HCT116 (cell line): ENCODE measurements around the gene RBM28. TPM values are rescaled to one million over a fixed set of nuclear protein-coding genes. Genes with fewer than 3 reads are reported as not detected.

ENCODE experiments used
- ATAC-seq: fragments of 200-7000 bp; cut with Tn5 transposase; 2 replicates; pipeline ENCODE4 v1.9.1; 2020; ENCODE audit warnings: mild to moderate bottlenecking, moderate library complexity
- BruUV-seq: library from RNA; stranded (reverse); fragments of 400-500 nt; replicated peaks from 2 replicates; lab custom pipeline; 2021; lab: Mats Ljungman, UMichigan
- CTCF ChIA-PET: fragments of 300-600 bp; sonication (Branson Sonifier 250); formaldehyde crosslinking; loops from one replicate; lab custom pipeline; 2021; ENCODE audit warnings: antibody characterized with exemption; lab: Charles Lee
- POLR2A ChIA-PET: fragments of 300-600, 350-600 bp; sonication (Branson Sonifier 250); formaldehyde crosslinking; loops from one replicate; lab custom pipeline; 2021; ENCODE audit warnings: antibody characterized with exemption; lab: Charles Lee
- RAD21 ChIA-PET, 2 experiments: fragments of 300-600 bp; sonication (Branson Sonifier 250); formaldehyde crosslinking; loops; one replicate each; lab custom pipeline; 2023; ENCODE audit warnings: low total read pairs in 2 of 2; ENCODE audit not compliant: uncharacterized antibody in 2 of 2, unreplicated experiment in 2 of 2, low non-redundant PET in 1 of 2; lab: Charles Lee
- DNase-seq: peaks from one replicate; pipeline ENCODE4 v3.0.0-alpha.2; 2010; ENCODE audit warnings: low read depth, low spot score
- H2AFZ ChIP-seq: fragments of 200-600 bp; shearing (Covaris generic), sonication (generic); 2 replicates; pipeline ENCODE4 v1.6.1; 2017; ENCODE audit warnings: low read depth, mixed run types, mixed read lengths, antibody characterized with exemption, low read length; ENCODE audit not compliant: poor library complexity, severe bottlenecking
- H3K27ac ChIP-seq: 2 replicates; pipeline ENCODE4 v1.5.1; 2012; ENCODE audit warnings: low read depth, low read length
- H3K27me3 ChIP-seq: fragments of 200-600 bp; sonication (generic); 2 replicates; pipeline ENCODE4 v1.6.1; 2016; ENCODE audit warnings: mixed run types, low read length, mixed read lengths; ENCODE audit not compliant: insufficient read depth
- H3K36me3 ChIP-seq, 2 experiments: fragments of 200-500 bp in 1 of 2; fragments of 200-600 bp in 1 of 2; sonication (Bioruptor generic) in 1 of 2; sonication (generic) in 1 of 2; 2 replicates each; pipeline versions ENCODE4 v1.5.1 to v1.6.1; 2014 to 2016; ENCODE audit warnings: low read length in 2 of 2, inconsistent platforms in 1 of 2, mixed read lengths in 1 of 2, mixed run types in 1 of 2; ENCODE audit not compliant: insufficient read depth in 2 of 2, control insufficient read depth in 1 of 2
- H3K4me1 ChIP-seq, 2 experiments: fragments of 200-600 bp in 1 of 2; sonication (generic) in 1 of 2; 2 replicates each; pipeline versions ENCODE4 v1.5.1 to v1.6.1; 2012 to 2017; ENCODE audit warnings: low read length in 2 of 2, inconsistent platforms in 1 of 2, mild to moderate bottlenecking in 1 of 2, mixed read lengths in 1 of 2, mixed run types in 1 of 2, moderate library complexity in 1 of 2; ENCODE audit not compliant: insufficient read depth in 2 of 2, control insufficient read depth in 1 of 2
- H3K4me2 ChIP-seq: fragments of 200-600 bp; sonication (generic); 2 replicates; pipeline ENCODE4 v1.6.1; 2017; ENCODE audit warnings: mixed run types, low read length, mixed read lengths
- H3K4me3 ChIP-seq, 2 experiments: fragments of 200-600 bp in 1 of 2; sonication (generic) in 1 of 2; replicated peaks in 1 of 2; 2 replicates each; pipeline ENCODE4 v1.5.1; 2011 to 2016; ENCODE audit warnings: low read length in 2 of 2, control low read depth in 1 of 2, low read depth in 1 of 2, mild to moderate bottlenecking in 1 of 2, mixed read lengths in 1 of 2, mixed run types in 1 of 2
- H3K79me2 ChIP-seq: fragments of 200-600 bp; sonication (generic); 2 replicates; pipeline ENCODE4 v1.6.1; 2017; ENCODE audit warnings: mild to moderate bottlenecking, mixed run types, low read length, moderate library complexity, mixed read lengths; ENCODE audit not compliant: insufficient read depth
- H3K9ac ChIP-seq: fragments of 200-600 bp; sonication (generic); 2 replicates; pipeline ENCODE4 v1.6.1; 2016; ENCODE audit warnings: low read length, mixed read lengths
- H3K9me2 ChIP-seq: fragments of 200-600 bp; sonication (generic), shearing (Covaris generic); 2 replicates; pipeline ENCODE4 v1.6.1; 2017; ENCODE audit warnings: mixed run types, mild to moderate bottlenecking, moderate library complexity; ENCODE audit not compliant: insufficient read depth
- H3K9me3 ChIP-seq, 2 experiments: fragments of 200-500 bp in 1 of 2; fragments of 200-600 bp in 1 of 2; sonication (Bioruptor generic) in 1 of 2; sonication (generic) in 1 of 2; 2 replicates each; pipeline ENCODE4 v1.6.1; 2014 to 2017; ENCODE audit warnings: low read length in 2 of 2, mixed read lengths in 2 of 2, inconsistent platforms in 1 of 2, low read depth in 1 of 2, mild to moderate bottlenecking in 1 of 2, mixed run types in 1 of 2, moderate library complexity in 1 of 2; ENCODE audit not compliant: control insufficient read depth in 1 of 2, insufficient read depth in 1 of 2
- H4K20me1 ChIP-seq: fragments of 200-600 bp; sonication (generic), shearing (Covaris generic); 2 replicates; pipeline ENCODE4 v1.6.1; 2017; ENCODE audit warnings: mixed run types, mild to moderate bottlenecking, moderate library complexity; ENCODE audit not compliant: insufficient read depth
- ATF3 ChIP-seq: IDR thresholded peaks from 2 replicates; pipeline ENCODE4 v1.6.1; 2012
- CBX3 ChIP-seq: IDR thresholded peaks from 2 replicates; pipeline ENCODE4 v1.6.1; 2012; ENCODE audit warnings: low read depth
- CEBPB ChIP-seq: IDR thresholded peaks from 2 replicates; pipeline ENCODE4 v1.6.1; 2012; ENCODE audit warnings: low read depth
- CTCF ChIP-seq, 3 experiments: fragments of 200-600 bp in 1 of 3; sonication (generic) in 1 of 3; IDR thresholded peaks in 2 of 3; conservative IDR thresholded peaks in 1 of 3; 2 replicates each; pipeline ENCODE4 v1.5.1; 2012 to 2017; ENCODE audit warnings: low read depth in 2 of 3, low read length in 2 of 3, antibody characterized with exemption in 1 of 3, borderline replicate concordance in 1 of 3, control low read depth in 1 of 3, mild to moderate bottlenecking in 1 of 3, mixed read lengths in 1 of 3, mixed run types in 1 of 3, moderate library complexity in 1 of 3; ENCODE audit not compliant: insufficient read depth in 1 of 3
- ELF1 ChIP-seq: IDR thresholded peaks from 2 replicates; pipeline ENCODE4 v1.6.1; 2012; ENCODE audit warnings: low read depth, borderline replicate concordance
- EZH2 ChIP-seq: fragments of 200-600 bp; sonication (generic); IDR thresholded peaks from 2 replicates; pipeline ENCODE4 v1.6.1; 2017; ENCODE audit warnings: antibody characterized with exemption, mixed run types
- EZH2phosphoT487 ChIP-seq: fragments of 200-600 bp; IDR thresholded peaks from 2 replicates; pipeline ENCODE4 v1.6.1; 2018; ENCODE audit warnings: antibody characterized with exemption, borderline replicate concordance
- FOSL1 ChIP-seq: IDR thresholded peaks from 2 replicates; pipeline ENCODE4 v1.6.1; 2012; ENCODE audit warnings: low read depth
- JUND ChIP-seq: IDR thresholded peaks from 2 replicates; pipeline ENCODE4 v1.6.1; 2012
- POLR2A ChIP-seq: IDR thresholded peaks from 2 replicates; pipeline ENCODE4 v1.7.0; 2011; ENCODE audit warnings: borderline replicate concordance; ENCODE audit not compliant: insufficient read depth, insufficient read length; ENCODE audit errors: extremely low read depth
- SIN3A ChIP-seq: IDR thresholded peaks from 2 replicates; pipeline ENCODE4 v1.6.1; 2012; ENCODE audit warnings: low read depth
- SP1 ChIP-seq: IDR thresholded peaks from 2 replicates; pipeline ENCODE4 v1.6.1; 2012; ENCODE audit warnings: low read depth
- SRF ChIP-seq: IDR thresholded peaks from 2 replicates; pipeline ENCODE4 v1.6.1; 2012; ENCODE audit warnings: low read depth
- YY1 ChIP-seq: IDR thresholded peaks from 2 replicates; pipeline ENCODE4 v1.6.1; 2011; ENCODE audit warnings: low read length, low read depth, moderate library complexity, mild to moderate bottlenecking; ENCODE audit not compliant: insufficient replicate concordance; ENCODE audit errors: extremely low read depth
- ZFX ChIP-seq: fragments of 450-650 bp; IDR thresholded peaks from 2 replicates; pipeline ENCODE4 v1.6.1; 2017
- intact Hi-C: fragments of 100-400 bp; cut with micrococcal nuclease; formaldehyde crosslinking; loops from 2 replicates; pipeline ENCODE4 v1.10.0; 2022
- total RNA-seq: library from RNA; stranded (reverse); gene quantifications from one replicate; pipeline ENCODE4 v1.2.1, GENCODE V29; 2021; ENCODE audit not compliant: unreplicated experiment

RBM28 gene
- total RNA-seq, 1 experiment from 2014 or later, result 66.3 TPM

DNA sequence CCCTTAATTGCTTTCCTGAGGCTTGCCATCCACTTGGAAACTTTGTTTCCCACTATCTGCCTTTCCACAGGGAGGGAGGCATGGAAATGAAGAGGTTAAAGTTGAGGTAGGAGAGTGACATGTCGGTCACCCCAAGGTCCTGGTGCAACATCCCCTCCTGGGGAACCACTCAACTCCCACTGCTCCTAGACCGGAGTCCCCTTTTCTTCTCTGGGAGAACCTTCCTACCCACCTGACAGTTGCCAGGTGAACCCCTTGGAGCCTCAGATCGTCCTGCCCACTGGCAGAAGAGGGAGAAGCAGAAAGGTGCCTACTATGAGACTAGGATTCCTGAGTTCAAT, 44.4 kb upstream of the RBM28 start:
- H3K36me3 ChIP-seq, result peaks cover 0 to 11% of the 10 kb centered on the region in 2 experiments; a peak in 1 of 4 replicates
- ChIA-PET RAD21 (interaction anchor here (1.1 to 1.7 kb wide), 3 partner anchors 26 to 41 kb away, joined by 3 to 14 read pairs (median 8); no protein-coding TSS in a partner anchor), POLR2A (interaction anchor here (0.5 to 1.3 kb wide), 2 partner anchors 41 to 836 kb away, joined by 4 to 6 read pairs; no protein-coding TSS in a partner anchor), CTCF (interaction anchor here (0.6 to 5.9 kb wide), 15 partner anchors 9 to 73 kb away, joined by 3 to 134 read pairs (median 4); partner anchors contain the start of gene RBM28)
- H3K79me2 ChIP-seq, result no peaks in the 10 kb centered on the region
- no peaks in the 10 kb centered on the region for H3K27me3 ChIP-seq
- H3K27ac ChIP-seq, result no peak overlapping the region
- intact Hi-C loops, result no loop called here
- H2AFZ ChIP-seq, result no peak overlapping the region
- no peak overlapping the region for H3K4me2 ChIP-seq
- ATAC-seq, result no peak
- no peaks in the 10 kb centered on the region for H3K4me1 ChIP-seq
- no peak overlapping the region for H3K9ac ChIP-seq
- H4K20me1 ChIP-seq, result no peaks in the 10 kb centered on the region
- no peaks in the 10 kb centered on the region for H3K9me2 ChIP-seq
- no peak overlapping the region for H3K4me3 ChIP-seq
- BruUV-seq, result no TSS peak
- TF ChIP-seq SIN3A, result no peak
- no peak for DNase-seq
- H3K9me3 ChIP-seq, result no peaks in the 10 kb centered on the region

DNA sequence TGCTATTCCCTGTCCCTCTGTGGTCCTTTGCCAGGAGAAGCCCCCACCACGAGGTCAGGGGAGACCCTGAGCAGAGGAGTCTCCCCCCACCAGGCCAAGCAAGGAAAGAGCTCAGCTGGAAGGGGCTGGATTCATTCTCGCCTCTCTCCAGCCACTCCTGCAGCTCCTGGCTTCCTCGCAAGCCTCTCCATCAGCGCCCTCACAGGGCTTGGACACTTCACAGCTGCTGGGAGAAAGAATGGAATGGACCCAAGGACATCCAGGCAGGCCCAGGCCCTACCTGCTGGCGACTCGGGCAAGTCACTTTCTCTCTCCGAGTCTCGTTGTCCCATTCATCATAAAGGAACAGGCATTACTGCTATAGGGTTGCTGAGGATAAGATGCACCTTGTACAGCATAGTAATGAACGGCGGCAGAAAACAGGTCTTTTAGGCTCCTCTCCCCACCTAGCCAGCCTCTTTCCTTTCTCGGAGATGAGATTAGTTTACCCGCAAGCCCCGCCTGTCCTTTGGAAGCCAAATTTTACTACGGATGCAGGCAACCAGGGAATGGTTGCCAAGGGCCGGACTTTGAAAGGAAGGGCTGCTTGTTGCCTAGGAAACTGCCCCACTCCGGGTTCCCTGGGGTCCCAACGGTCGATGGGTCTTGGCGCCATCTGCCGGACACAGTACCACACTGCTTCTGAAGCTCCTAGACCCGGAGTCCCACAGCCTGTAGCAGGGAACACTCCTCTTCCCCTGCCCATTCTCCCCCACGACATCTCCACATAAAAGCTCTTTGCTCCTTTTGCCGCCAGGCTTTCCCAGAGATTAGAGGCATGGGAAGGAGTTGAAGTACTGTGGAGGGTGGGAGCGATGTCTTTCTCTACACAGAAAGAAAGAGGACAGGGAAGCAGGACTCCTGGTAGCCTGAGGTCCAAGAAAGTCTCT, 43.8 kb upstream of the RBM28 start:
- Histone ChIP-seq H4K20me1 (no peaks in the 10 kb centered on the region), H2AFZ (no peak overlapping the region), H3K27ac (no peak overlapping the region), H3K4me2 (no peak overlapping the region), H3K4me3 (no peak overlapping the region), H3K79me2 (no peaks in the 10 kb centered on the region), H3K9me2 (no peaks in the 10 kb centered on the region), H3K36me3 (0 out of 4 replicates have a peak, but pooled peaks cover 0 to 6% of the 10 kb centered on the region in 2 experiments), H3K4me1 (no peaks in the 10 kb centered on the region), H3K9ac (no peak overlapping the region), H3K9me3 (no peaks in the 10 kb centered on the region), H3K27me3 (no peaks in the 10 kb centered on the region)
- intact Hi-C loops, result loop anchor here (1.0 kb wide), 1 partner anchor 40 kb away; no protein-coding TSS in a partner anchor
- DNase-seq, result peak; percentile 54
- no TSS peak for BruUV-seq
- ATAC-seq, result peak; percentile 93
- ChIA-PET POLR2A (interaction anchor here (0.5 to 1.3 kb wide), 2 partner anchors 40 to 837 kb away, joined by 4 to 6 read pairs; no protein-coding TSS in a partner anchor), RAD21 (interaction anchor here (0.6 to 1.7 kb wide), 4 partner anchors 25 to 69 kb away, joined by 3 to 14 read pairs (median 6); no protein-coding TSS in a partner anchor), CTCF (interaction anchor here (0.6 to 5.9 kb wide), 17 partner anchors 8 to 758 kb away, joined by 3 to 134 read pairs (median 4); partner anchors contain the start of gene RBM28)
- TF ChIP-seq CEBPB, result no peak
- no peak for TF ChIP-seq EZH2
- TF ChIP-seq ZFX, result no peak
- TF ChIP-seq FOSL1, result no peak
- no peak for TF ChIP-seq POLR2A
- no peak for TF ChIP-seq CBX3
- TF ChIP-seq YY1, result no peak
- TF ChIP-seq SRF, result no peak
- TF ChIP-seq JUND, result no peak
- TF ChIP-seq SP1, result no peak
- TF ChIP-seq ELF1, result no peak
- TF ChIP-seq SIN3A, result no peak
- TF ChIP-seq EZH2phosphoT487, result no peak
- TF ChIP-seq CTCF (IDR thresholded peaks at IDR 0.05 in 2 of 3, conservative IDR thresholded peaks at IDR 0.05 in 1 of 3; ENCODE audit: borderline replicate concordance in 1 of 3, insufficient read depth in 1 of 3, low read depth in 2 of 3, low read length in 2 of 3), result peak; percentile 78 to 93 (median 90)
- no peak for TF ChIP-seq ATF3
